Left lung (tissue), 10 donors: ENCODE data around the gene ACTN1. TPM values are rescaled to one million over a fixed set of nuclear protein-coding genes. Genes with fewer than 3 reads are reported as not detected.

Experiments used
- ATAC-seq: fragments of 200-7000 bp; cut with Tn5 transposase; one replicate; pipeline ENCODE4 v1.9.1; 2020; ENCODE audit warnings: moderate library complexity
- DNase-seq, 4 donors: peaks; one replicate each; pipeline ENCODE4 v3.0.0-alpha.2; 2013 to 2020
- H3K27ac ChIP-seq, 2 donors: fragments of 200-600 bp; sonication (generic) in 1 of 2; one replicate each; pipeline versions ENCODE4 v1.5.0 to v1.8.0; 2020 to 2021
- H3K27me3 ChIP-seq, 2 donors: fragments of 200-600 bp; sonication (generic) in 1 of 2; one replicate each; pipeline versions ENCODE4 v1.5.0 to v1.8.0; 2020 to 2021
- H3K36me3 ChIP-seq, 2 donors: fragments of 200-600 bp; sonication (generic) in 1 of 2; one replicate each; pipeline versions ENCODE4 v1.5.0 to v1.8.0; 2020 to 2021
- H3K4me1 ChIP-seq, 2 donors: fragments of 200-600 bp; one replicate each; pipeline ENCODE4 v1.8.0; 2021
- H3K4me3 ChIP-seq, 2 donors: fragments of 200-600 bp; sonication (generic) in 1 of 2; one replicate each; pipeline versions ENCODE4 v1.5.0 to v1.8.0; 2020 to 2021; ENCODE audit warnings: mild to moderate bottlenecking in 1 of 2
- H3K9me3 ChIP-seq, 2 donors: fragments of 200-600 bp; sonication (generic) in 1 of 2; one replicate each; pipeline versions ENCODE4 v1.5.0 to v1.8.0; 2020 to 2021
- intact Hi-C, 2 donors: fragments of 100-400 bp; cut with DNase I; formaldehyde crosslinking; loops; one replicate each; pipeline versions ENCODE4 v1.11.2 to v1.14.2; 2022
- polyA plus RNA-seq, 6 donors: library from polyadenylated mRNA; unstranded; fragments of 120-200 nt; gene quantifications; one replicate each; pipeline ENCODE4 v1.2.1, GENCODE V29; 2013; ENCODE audit not compliant: insufficient read length in 6 of 6
- total RNA-seq, 2 donors: library from RNA; stranded (reverse); fragmentation: NEBNext Ultra II Directional; extraction: Animal tissue kit (Norgen Biotek cat#: 25700); gene quantifications; one replicate each; pipeline ENCODE4 v1.2.1, GENCODE V29; 2021
- TF ChIP-seq, protein P1 (sequence below), 2 donors: fragments of 200-600 bp; sonication (generic) in 1 of 2; IDR thresholded peaks; one replicate each; pipeline versions ENCODE4 v1.5.0 to v1.8.0; 2021; ENCODE audit warnings: antibody characterized with exemption in 2 of 2
- donor health status: DM: no; HTN: yes; CAD: no.
- donor health status: DM: no; HTN: no; CAD: no.

Gene ACTN1
- total and polyA plus RNA-seq, 8 donors, result 125 to 225 (median 146) TPM

DNA sequence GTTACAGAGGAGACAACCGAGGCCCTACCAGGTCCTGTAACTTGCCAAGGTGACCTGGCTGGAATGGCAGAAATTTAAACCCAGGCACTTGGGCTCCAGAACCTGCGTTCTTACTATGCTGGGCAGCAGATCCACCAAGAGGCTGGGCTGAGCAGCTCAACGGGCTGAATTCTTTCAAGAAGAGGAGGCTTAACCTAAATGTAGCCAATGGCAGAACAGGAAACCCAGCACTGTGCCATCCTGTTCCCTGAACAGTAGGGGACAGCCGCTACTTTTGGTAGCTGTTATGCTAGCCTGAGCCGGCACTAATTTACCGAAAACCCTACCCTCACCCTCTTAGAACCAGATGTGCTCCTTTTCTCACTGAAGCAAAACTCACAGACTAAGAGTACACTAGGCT is 86.1 kb downstream of the ACTN1 start:
- TF ChIP-seq, protein P1, sequence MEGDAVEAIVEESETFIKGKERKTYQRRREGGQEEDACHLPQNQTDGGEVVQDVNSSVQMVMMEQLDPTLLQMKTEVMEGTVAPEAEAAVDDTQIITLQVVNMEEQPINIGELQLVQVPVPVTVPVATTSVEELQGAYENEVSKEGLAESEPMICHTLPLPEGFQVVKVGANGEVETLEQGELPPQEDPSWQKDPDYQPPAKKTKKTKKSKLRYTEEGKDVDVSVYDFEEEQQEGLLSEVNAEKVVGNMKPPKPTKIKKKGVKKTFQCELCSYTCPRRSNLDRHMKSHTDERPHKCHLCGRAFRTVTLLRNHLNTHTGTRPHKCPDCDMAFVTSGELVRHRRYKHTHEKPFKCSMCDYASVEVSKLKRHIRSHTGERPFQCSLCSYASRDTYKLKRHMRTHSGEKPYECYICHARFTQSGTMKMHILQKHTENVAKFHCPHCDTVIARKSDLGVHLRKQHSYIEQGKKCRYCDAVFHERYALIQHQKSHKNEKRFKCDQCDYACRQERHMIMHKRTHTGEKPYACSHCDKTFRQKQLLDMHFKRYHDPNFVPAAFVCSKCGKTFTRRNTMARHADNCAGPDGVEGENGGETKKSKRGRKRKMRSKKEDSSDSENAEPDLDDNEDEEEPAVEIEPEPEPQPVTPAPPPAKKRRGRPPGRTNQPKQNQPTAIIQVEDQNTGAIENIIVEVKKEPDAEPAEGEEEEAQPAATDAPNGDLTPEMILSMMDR (IDR thresholded peaks at IDR 0.05), result no peak
- intact Hi-C loops, result no loop called here

DNA sequence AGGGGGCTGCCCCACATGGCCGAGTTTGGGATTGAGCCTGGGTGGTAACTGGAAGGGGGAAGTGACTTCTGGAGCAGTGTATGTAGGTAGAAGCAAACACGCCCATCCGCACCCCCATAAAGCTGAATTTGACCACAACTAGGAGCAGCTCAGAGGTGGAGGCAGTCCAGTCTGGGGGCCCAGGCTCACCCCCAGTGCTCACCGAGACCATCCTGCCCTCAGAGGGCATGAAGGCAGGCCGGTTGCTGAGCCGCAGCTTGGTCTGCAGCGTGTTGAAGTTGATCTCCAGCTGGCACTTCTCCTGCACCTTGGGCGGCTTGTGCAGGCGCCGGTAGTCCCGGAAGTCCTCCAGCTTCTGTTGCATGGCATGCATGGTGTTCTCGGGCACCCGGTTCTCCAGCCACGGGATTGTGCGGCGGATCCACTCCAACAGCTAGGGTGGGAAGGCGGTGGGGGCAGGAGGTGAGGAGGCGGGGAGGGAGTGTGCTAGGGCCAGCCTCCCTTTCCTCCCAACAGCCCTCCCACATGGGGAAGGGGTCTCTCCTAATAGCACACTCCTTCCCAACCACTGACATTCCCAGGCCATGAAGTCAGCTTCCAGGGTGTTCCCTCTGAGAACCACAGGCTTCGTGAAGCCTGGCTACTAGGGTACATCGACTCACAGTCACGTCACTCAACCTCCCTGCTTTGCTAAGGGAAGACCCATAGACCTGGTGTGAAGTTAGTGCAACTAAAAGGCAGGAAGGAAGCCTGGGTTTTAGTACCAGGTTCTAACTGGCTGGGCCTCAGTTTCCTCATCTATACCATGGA is 87.0 kb downstream of the ACTN1 start:
- Histone ChIP-seq H3K4me3 (no peak overlapping the region), H3K27me3 (no peaks in the 10 kb centered on the region), H3K27ac (no peak overlapping the region), H3K9me3 (no peaks in the 10 kb centered on the region), H3K36me3 (peaks cover 0 to 96% of the 10 kb centered on the region in 2 donors), H3K4me1 (no peaks in the 10 kb centered on the region)
- TF ChIP-seq, protein P1 (IDR thresholded peaks at IDR 0.05), result no peak
- intact Hi-C loops, result no loop called here
- DNase-seq (peak in 2 of 4 donors; percentile 30 to 39), ATAC-seq (no peak)

More for the DNA sequence above, 86.1 kb downstream of the ACTN1 start:
- no peak for DNase-seq
- no peak overlapping the region for H3K4me3 ChIP-seq
- no peak for ATAC-seq
- H3K27ac ChIP-seq, result no peak overlapping the region
- no peaks in the 10 kb centered on the region for H3K4me1 ChIP-seq
- H3K36me3 ChIP-seq, result peaks cover 0 to 98% of the 10 kb centered on the region in 2 donors
- H3K9me3 ChIP-seq, result no peaks in the 10 kb centered on the region
- H3K27me3 ChIP-seq, result no peaks in the 10 kb centered on the region

DNA sequence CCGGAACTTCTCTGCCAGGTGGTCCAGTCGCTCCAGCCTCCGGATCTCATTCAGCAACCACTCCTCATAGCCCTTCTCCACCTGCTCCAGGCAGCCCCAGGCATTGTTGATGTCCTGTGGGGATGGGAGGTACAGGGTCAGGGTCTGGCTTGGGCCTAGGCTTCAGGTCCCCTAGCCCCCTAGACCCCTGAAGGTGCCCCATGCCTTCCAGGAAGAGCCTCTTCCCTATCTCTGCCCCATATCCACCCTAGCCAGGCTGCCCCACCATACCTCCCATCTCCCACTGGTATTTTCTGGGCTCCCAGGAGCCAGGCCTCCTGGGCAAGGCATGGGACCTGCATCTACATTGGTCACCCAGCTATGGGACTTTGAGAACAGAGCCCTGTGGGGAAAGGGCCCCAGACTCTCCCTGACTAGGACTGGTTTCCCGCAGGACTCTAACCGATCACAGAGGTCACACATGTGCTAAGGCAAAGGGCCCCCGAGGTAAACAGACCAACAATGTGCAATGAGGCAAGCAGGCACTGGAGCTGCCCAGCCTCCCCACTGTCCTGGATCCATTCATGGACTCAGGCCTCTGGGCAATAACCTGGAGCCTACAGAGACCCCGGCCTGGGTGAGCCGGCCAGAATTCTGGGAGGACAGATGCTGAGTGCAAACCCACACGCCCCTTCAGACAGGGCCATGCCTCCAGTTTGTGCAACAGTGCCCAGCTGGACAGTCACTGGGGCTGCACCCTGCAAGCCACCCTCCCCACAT is 88.8 kb downstream of the ACTN1 start:
- no peaks in the 10 kb centered on the region for H3K27me3 ChIP-seq
- H3K27ac ChIP-seq, result no peak overlapping the region
- no peaks in the 10 kb centered on the region for H3K9me3 ChIP-seq
- peaks cover 0 to 98% of the 10 kb centered on the region in 2 donors for H3K36me3 ChIP-seq
- intact Hi-C loops, result no loop called here
- TF ChIP-seq, protein P1 (IDR thresholded peaks at IDR 0.05), result no peak
- ATAC-seq, result no peak
- H3K4me3 ChIP-seq, result no peak overlapping the region
- peak in 2 of 4 donors; percentile 29 to 57 for DNase-seq
- no peaks in the 10 kb centered on the region for H3K4me1 ChIP-seq

DNA sequence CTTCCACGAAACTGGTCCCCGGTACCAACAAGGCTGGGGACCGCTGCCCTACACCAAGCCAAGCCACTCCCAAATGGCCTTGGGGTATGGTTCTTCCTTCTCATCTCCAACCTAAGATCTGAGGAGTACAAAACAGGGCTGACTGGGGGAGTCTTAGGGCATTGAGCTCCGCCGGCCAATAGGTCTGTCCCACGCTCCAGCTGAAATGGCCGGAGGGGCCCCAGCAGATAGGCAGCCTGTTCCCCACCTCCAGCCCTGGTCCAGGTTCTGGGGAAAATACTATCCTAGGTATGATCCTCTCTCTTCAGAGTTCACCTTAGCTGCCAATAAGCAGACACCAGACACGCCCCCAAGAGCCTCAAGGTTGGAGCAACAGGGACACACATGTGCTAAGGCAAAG is 90.2 kb downstream of the ACTN1 start:
- H3K4me3 ChIP-seq, result no peak overlapping the region
- no peaks in the 10 kb centered on the region for H3K9me3 ChIP-seq
- no peaks in the 10 kb centered on the region for H3K27me3 ChIP-seq
- intact Hi-C loops, result no loop called here
- H3K4me1 ChIP-seq, result no peaks in the 10 kb centered on the region
- DNase-seq (no peak), ATAC-seq (no peak)
- no peak overlapping the region for H3K27ac ChIP-seq
- H3K36me3 ChIP-seq, result peaks cover 0 to 98% of the 10 kb centered on the region in 2 donors
- TF ChIP-seq, protein P1 (IDR thresholded peaks at IDR 0.05), result no peak
